Activated naive CD8-positive, alpha-beta T cell treated with anti-CD3 and anti-CD28 coated beads, Interleukin-2, amount 10 ng/mL, durations not matched to agents 7 days and 5 days (primary cell): ENCODE results near the gene KCNJ11. TPM values are rescaled to one million over a fixed set of nuclear protein-coding genes. Genes with fewer than 3 reads are reported as not detected.

Experiments
- ATAC-seq: fragments of 150-1000 bp; cut with Tn5 transposase; one replicate; pipeline ENCODE4 v1.10.0; 2021; ENCODE audit warnings: low read depth, moderate library complexity
- POLR2A ChIA-PET: fragments of 350-600 bp; sonication (Branson Sonifier 250); formaldehyde crosslinking; loops from one replicate; lab custom pipeline; 2021; ENCODE audit warnings: antibody characterized with exemption; lab: Charles Lee
- DNase-seq: peaks from one replicate; pipeline ENCODE4 v3.0.0; 2021
- H3K27ac Mint-ChIP-seq: one replicate; pipeline ENCODE4 v1.8.0; 2022; ENCODE audit warnings: mild to moderate bottlenecking, mixed read lengths
- H3K27me3 Mint-ChIP-seq: one replicate; pipeline ENCODE4 v1.8.0; 2022; ENCODE audit warnings: mild to moderate bottlenecking, moderate library complexity, mixed read lengths
- H3K36me3 Mint-ChIP-seq: one replicate; pipeline ENCODE4 v1.8.0; 2021; ENCODE audit warnings: mild to moderate bottlenecking, mixed read lengths
- H3K4me1 Mint-ChIP-seq: one replicate; pipeline ENCODE4 v1.8.0; 2021; ENCODE audit warnings: mixed read lengths
- H3K4me3 Mint-ChIP-seq: one replicate; pipeline ENCODE4 v1.8.0; 2022; ENCODE audit warnings: mild to moderate bottlenecking, moderate library complexity, mixed read lengths
- H3K9me3 Mint-ChIP-seq: one replicate; pipeline ENCODE4 v1.8.0; 2021; ENCODE audit warnings: mixed read lengths
- total RNA-seq, 2 experiments: library from RNA; stranded (reverse); gene quantifications; one replicate each; pipeline ENCODE4 v1.2.3, GENCODE V29; 2021

The KCNJ11 gene
- total RNA-seq, 2 experiments from 2014 or later: 1.8 to 2.7 TPM

DNA sequence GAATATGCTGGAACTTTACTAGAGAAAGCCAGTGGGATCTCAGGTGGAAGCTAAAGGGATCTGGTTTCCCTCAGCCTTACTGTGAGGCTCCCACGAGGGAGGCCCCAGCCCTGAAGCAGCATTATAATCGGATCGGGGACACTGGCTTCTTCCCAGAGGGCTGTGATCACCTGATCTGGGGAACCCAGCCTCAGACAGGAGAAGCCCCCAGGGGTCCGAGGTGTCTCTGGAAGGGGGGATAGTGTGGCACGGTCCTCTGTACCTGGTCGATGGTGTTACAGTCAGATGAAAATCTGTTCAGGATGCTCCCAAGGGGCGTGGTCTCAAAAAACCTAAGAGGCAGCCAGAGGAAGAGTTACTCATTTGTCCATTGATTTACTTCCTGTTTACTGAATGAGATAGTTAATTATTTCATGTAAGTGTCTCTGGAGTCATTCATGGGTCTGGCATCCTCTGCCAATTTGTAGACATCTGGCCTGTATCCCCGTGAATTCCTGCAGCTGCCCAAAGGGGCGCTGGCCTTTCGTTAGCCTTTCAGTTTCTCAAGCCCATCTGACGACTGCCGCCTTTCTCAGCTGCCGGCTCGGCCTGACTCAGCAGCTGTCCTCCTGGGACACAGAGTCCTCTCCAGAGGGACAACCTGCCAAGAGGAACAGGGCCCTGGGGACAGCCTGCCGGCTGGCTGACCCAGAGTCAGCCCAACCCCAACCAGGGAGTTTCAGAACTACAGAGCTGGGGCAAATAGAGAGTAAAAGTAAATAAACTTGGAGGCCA lies 17.0 kb upstream of the KCNJ11 start:
- H3K27me3 Mint-ChIP-seq: peaks cover 7% of the 10 kb centered on the region
- no peak overlapping the region for H3K4me3 Mint-ChIP-seq
- H3K27ac Mint-ChIP-seq: no peak overlapping the region
- ATAC-seq (no peak), DNase-seq (no peak)
- H3K4me1 Mint-ChIP-seq: peaks cover 10% of the 10 kb centered on the region
- POLR2A ChIA-PET: no interaction called here
- no peaks in the 10 kb centered on the region for H3K9me3 Mint-ChIP-seq
- H3K36me3 Mint-ChIP-seq: no peaks in the 10 kb centered on the region

DNA sequence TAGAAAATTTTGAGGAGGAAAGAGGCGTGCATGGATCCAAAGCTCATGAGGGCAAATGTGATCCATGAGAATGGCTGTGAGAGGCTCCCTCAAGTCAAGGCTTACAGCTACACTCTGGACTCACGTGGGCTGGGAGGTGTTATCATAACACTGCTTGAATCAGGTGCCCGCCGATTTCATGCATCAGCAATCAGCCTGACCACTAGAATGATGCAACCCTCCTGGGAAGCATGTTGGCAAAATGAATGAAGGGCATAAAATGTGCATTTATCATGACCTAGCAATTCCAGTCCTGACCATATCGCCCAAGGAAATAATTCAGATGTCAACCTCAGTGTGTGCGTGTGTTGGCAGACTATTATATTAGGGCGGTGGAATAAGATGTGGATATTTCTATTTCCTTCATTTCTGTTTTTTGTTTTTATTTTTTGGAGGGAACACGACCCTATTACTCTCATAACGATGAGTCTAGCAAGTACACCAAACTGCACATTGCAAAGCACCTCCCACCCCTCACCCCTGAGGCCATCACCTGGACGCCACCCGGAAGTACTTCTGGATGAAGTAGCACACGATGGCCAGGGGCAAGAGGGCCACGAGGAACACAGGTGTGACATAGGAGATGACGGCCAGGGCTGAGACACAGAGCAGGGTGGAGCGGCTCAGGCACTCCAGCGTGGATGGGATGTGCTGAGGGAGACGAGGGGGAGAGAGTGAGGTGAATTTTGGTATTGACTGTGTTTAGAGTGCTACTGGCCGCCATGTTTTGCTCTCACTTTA lies 15.7 kb upstream of the KCNJ11 start:
- Mint-ChIP-seq H3K4me1 (peaks cover 9% of the 10 kb centered on the region), H3K36me3 (no peaks in the 10 kb centered on the region), H3K27ac (no peak overlapping the region), H3K27me3 (peaks cover 12% of the 10 kb centered on the region), H3K4me3 (no peak overlapping the region), H3K9me3 (no peaks in the 10 kb centered on the region)
- ATAC-seq: no peak
- no peak for DNase-seq
- POLR2A ChIA-PET: interaction anchor here (1.0 kb wide), 1 partner anchor 20 kb away, joined by 4 read pairs; no protein-coding TSS in a partner anchor

DNA sequence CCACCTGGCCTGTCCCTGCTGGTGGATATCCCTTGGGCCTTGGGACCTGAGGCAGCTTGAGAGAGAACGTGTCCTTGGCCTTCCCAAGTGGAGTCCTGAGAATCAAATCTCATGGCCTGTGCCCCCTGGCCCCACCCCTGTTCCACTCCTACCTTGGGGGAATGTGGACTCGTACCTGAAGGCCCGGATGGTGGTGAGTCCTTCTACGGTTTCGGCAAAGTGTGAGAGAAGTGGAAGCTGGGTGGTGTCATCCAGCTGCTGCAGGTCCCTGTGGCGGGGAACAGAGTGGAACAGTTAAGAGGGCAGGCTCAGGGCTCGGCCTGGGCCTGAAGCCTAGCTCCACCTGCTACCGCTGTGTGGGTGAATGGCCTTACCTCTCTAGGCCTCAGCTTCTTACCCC lies 14.0 kb upstream of the KCNJ11 start:
- Mint-ChIP-seq H3K9me3 (no peaks in the 10 kb centered on the region), H3K4me1 (peaks cover 9% of the 10 kb centered on the region), H3K36me3 (no peaks in the 10 kb centered on the region), H3K4me3 (no peak overlapping the region), H3K27ac (no peak overlapping the region), H3K27me3 (peaks cover 17% of the 10 kb centered on the region)
- no peak for DNase-seq
- no peak for ATAC-seq
- POLR2A ChIA-PET: no interaction called here

DNA sequence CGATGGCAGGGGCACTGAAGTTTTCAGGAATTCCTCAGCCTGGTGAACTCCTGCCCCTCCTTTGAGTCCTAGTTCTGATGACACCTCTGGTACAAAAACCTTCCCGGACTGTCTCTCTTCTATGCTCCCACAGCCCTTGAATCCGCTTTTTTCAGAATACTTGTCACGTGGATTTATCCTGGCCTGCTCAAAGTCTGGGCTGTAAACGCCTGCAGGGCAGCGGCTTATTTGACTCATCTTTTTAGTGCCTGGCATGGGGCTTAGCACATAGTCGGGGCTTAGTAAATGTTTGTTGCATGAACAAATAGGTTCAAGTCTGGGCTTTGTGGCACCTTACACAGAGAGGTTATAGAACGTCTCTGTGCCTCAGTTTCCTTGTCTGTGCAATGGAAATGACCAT lies 13.4 kb upstream of the KCNJ11 start:
- ATAC-seq (no peak), DNase-seq (no peak)
- H3K4me1 Mint-ChIP-seq: peaks cover 9% of the 10 kb centered on the region
- no peak overlapping the region for H3K27ac Mint-ChIP-seq
- no peak overlapping the region for H3K4me3 Mint-ChIP-seq
- no peaks in the 10 kb centered on the region for H3K36me3 Mint-ChIP-seq
- H3K27me3 Mint-ChIP-seq: peaks cover 14% of the 10 kb centered on the region
- H3K9me3 Mint-ChIP-seq: no peaks in the 10 kb centered on the region
- POLR2A ChIA-PET: interaction anchor here (0.9 kb wide), 1 partner anchor 18 kb away, joined by 3 read pairs; no protein-coding TSS in a partner anchor

DNA sequence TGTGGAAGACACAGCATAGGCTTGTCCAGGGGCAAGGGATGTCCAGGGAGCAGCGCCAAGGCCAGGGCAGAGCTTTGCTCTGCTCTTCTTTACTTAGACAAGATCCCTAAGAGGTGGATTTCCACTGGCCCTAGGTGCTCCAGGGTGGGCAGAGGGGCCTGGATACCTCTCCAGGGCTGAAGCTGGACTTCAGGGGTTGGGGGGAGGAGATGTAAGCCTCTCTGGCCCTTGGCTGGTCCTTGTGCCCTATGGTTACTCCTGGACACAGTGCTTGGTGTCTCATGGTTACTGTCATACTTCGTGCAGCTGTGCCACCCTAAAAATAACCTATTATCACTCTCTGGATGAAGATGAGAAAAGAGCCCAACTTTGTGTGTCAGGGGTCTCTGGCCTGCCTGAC lies 12.9 kb upstream of the KCNJ11 start:
- Mint-ChIP-seq H3K4me3 (no peak overlapping the region), H3K4me1 (peaks cover 9% of the 10 kb centered on the region), H3K27me3 (peaks cover 14% of the 10 kb centered on the region), H3K27ac (no peak overlapping the region), H3K9me3 (no peaks in the 10 kb centered on the region), H3K36me3 (no peaks in the 10 kb centered on the region)
- DNase-seq (no peak), ATAC-seq (no peak)
- POLR2A ChIA-PET: interaction anchor here (0.9 kb wide), 1 partner anchor 17 kb away, joined by 3 read pairs; no protein-coding TSS in a partner anchor

DNA sequence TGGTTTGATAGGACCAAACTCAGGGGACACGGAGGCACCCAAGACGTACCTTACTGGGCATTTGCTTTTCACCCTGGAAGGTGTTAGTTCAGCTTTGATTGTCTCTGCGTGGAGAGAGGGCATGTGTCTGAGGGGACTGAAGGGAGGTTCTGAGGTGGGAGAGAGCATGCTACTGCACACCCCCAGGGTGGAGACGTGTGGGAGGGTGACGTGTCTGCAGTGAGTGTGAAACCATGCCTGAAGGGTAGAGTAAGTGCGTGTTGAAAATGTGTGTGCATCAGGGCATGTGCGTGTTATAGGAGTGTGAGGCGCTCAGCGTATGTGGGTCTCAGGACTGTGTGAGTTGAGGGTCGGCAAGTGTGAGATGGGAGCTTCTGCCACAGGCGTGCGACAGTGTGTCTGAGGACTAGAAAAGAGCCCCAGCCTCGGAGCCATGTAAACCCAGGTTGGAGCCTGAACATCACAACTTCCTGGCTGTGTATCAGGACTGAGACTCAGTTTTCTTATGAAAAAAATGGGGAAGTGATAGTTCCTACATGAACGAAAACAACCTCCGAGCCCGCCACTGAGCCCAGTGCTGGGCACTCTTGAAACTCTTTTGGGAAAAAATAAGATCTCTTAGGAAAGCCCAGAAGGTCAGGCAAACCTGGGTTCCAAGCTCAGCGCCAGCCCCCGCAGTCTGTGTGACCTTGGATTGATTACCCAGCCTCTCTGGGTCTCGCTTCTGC lies 11.8 kb upstream of the KCNJ11 start:
- Mint-ChIP-seq H3K27me3 (peaks cover 14% of the 10 kb centered on the region), H3K4me3 (no peak overlapping the region), H3K27ac (no peak overlapping the region), H3K4me1 (peaks cover 4% of the 10 kb centered on the region), H3K36me3 (no peaks in the 10 kb centered on the region), H3K9me3 (no peaks in the 10 kb centered on the region)
- ATAC-seq (no peak), DNase-seq (no peak)
- POLR2A ChIA-PET: no interaction called here

DNA sequence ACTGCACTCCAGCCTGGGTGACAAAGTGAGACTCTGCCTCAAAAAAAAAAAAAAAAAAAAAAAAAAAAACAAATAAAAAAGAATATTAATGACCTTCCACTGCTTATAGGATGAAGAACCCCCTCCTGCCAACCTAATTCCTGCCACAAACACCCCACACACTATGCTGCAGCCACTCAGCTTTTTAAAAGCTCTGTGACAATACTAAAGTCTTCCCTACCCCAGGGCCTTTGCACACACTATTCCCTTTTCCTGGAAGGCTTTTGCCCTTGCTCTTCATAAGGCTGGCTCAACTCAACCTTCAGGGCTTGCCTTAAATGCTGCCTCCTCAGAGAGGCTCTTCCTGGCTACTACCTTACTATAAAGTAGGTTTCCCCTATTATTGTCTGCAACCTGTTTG lies 10.8 kb upstream of the KCNJ11 start:
- no peaks in the 10 kb centered on the region for H3K36me3 Mint-ChIP-seq
- peaks cover 12% of the 10 kb centered on the region for H3K27me3 Mint-ChIP-seq
- POLR2A ChIA-PET: no interaction called here
- H3K27ac Mint-ChIP-seq: no peak overlapping the region
- H3K9me3 Mint-ChIP-seq: no peaks in the 10 kb centered on the region
- no peak overlapping the region for H3K4me3 Mint-ChIP-seq
- peaks cover 3% of the 10 kb centered on the region for H3K4me1 Mint-ChIP-seq
- ATAC-seq: no peak
- DNase-seq: no peak

DNA sequence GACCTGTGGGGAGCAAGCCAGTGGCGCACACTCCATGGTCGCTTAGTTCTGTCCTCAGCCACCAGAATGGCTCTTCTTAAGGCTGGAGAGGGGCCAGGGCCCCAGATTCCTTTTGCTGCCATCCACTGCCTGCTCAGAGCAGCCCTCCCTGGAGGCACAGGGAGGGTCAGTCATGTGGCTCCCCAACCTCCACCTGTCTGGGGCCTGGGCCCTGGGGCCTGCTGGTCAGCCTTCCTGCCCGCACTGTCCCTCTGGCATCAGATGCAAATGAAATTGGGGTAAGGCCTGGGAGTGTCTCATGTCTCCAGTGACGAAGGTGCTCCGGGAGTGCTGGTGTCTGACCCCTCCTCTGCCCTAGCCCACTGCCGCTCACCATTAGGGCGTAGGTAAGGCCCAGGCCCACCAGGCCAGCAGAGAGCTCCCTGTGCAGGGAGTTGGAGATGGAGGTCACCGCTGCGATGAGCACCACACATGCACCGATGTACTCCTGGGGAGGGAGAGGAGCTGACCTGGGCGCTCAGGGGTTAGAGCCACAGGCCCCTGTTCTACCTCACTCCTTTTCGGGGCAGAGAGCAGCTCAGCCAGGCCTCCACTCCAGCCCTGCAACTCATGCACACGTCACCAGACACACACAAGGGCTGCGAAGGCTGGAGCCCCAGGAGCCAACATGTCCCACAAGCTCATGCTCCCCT lies 9.0 kb upstream of the KCNJ11 start:
- Mint-ChIP-seq H3K36me3 (no peaks in the 10 kb centered on the region), H3K9me3 (no peaks in the 10 kb centered on the region), H3K27ac (no peak overlapping the region), H3K27me3 (peaks cover 12% of the 10 kb centered on the region), H3K4me3 (no peak overlapping the region), H3K4me1 (peaks cover 5% of the 10 kb centered on the region)
- POLR2A ChIA-PET: no interaction called here
- no peak for DNase-seq
- ATAC-seq: no peak

DNA sequence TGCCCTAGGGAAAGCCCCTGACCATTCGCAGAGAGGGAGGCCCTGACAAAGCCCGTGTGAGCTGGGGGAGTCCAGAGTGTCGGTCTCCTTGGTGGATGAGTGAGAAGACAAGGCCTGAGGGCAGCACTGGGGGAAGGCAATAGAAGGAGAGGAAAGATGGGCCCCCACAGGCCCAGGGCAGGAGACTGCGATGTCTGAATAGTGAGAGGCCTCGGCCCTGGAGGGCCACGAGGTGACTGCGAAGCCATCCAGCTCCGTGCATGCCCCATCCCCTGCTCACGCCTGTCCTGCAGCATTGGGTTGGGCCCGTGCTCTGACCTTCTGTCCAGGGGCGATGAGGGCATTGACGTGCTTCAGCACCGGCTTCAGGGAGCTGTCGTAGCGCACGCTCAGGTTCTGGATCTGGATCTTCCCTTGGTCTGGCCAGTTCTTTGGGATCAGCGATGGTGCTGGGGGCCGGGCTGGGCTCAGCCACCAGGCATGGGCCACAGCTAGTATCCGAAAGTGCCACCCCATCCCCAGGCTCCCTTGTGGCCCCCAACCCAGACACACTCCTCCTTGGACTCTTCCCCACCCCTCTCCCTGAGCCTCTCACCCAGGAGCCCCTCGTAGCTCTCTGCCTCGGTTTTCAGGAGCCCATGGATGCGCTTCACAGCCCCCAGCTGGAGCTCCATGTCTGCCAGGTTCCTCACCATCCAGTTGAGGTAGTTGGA lies 8.3 kb upstream of the KCNJ11 start:
- no peak overlapping the region for H3K4me3 Mint-ChIP-seq

DNA sequence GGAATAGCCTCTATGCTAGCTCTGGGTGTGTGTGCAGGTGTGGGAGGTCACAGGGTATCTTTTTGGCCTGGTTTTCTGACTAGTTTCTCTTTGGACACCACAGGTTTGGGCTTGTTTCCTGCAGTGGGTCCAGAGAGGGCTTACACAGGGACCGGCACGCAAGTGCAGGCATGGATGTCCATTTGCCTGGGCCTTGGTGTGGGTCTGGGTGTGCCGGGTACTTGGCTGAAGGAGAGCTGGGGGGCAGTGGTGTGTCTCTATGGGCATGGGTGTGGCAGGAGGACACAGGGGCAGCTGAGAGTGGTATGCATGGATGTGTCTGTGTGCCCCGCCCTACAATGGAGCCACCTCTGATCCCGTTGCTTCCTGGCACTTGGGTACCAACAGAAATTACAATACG lies 7.5 kb upstream of the KCNJ11 start:
- H3K27me3 Mint-ChIP-seq: peaks cover 17% of the 10 kb centered on the region
- peaks cover 3% of the 10 kb centered on the region for H3K4me1 Mint-ChIP-seq
- no peaks in the 10 kb centered on the region for H3K36me3 Mint-ChIP-seq
- POLR2A ChIA-PET: no interaction called here
- H3K9me3 Mint-ChIP-seq: no peaks in the 10 kb centered on the region
- ATAC-seq: no peak
- no peak overlapping the region for H3K4me3 Mint-ChIP-seq
- H3K27ac Mint-ChIP-seq: no peak overlapping the region
- DNase-seq: no peak

More for the DNA sequence above, 8.3 kb upstream of the KCNJ11 start:
- DNase-seq (no peak), ATAC-seq (no peak)
- H3K27me3 Mint-ChIP-seq: peaks cover 12% of the 10 kb centered on the region
- no peaks in the 10 kb centered on the region for H3K36me3 Mint-ChIP-seq
- H3K27ac Mint-ChIP-seq: no peak overlapping the region
- H3K9me3 Mint-ChIP-seq: no peaks in the 10 kb centered on the region
- POLR2A ChIA-PET: no interaction called here
- H3K4me1 Mint-ChIP-seq: peaks cover 5% of the 10 kb centered on the region

DNA sequence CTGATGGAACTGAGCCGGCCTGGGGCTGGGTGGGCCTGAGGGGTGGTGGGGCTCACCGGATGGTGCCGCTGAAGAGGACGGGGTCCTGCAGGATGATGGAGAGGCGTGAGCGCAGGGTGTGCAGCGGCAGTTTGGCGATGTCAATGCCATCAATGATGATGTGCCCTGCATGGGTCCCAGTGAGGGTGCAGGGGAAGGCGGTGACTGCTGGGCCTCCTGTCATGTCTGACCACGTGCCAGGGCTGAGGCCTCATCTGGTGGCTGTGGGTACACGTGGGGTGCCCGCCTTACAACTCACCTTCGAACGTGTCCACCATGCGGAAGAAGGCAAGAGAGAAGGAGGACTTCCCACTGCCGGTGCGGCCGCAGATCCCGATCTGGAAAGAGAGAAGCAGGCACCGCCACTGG lies 7.1 kb upstream of the KCNJ11 start:
- DNase-seq (no peak), ATAC-seq (no peak)
- Mint-ChIP-seq H3K9me3 (no peaks in the 10 kb centered on the region), H3K36me3 (no peaks in the 10 kb centered on the region), H3K27me3 (peaks cover 18% of the 10 kb centered on the region), H3K27ac (no peak overlapping the region), H3K4me3 (no peak overlapping the region), H3K4me1 (peaks cover 2% of the 10 kb centered on the region)
- POLR2A ChIA-PET: no interaction called here

DNA sequence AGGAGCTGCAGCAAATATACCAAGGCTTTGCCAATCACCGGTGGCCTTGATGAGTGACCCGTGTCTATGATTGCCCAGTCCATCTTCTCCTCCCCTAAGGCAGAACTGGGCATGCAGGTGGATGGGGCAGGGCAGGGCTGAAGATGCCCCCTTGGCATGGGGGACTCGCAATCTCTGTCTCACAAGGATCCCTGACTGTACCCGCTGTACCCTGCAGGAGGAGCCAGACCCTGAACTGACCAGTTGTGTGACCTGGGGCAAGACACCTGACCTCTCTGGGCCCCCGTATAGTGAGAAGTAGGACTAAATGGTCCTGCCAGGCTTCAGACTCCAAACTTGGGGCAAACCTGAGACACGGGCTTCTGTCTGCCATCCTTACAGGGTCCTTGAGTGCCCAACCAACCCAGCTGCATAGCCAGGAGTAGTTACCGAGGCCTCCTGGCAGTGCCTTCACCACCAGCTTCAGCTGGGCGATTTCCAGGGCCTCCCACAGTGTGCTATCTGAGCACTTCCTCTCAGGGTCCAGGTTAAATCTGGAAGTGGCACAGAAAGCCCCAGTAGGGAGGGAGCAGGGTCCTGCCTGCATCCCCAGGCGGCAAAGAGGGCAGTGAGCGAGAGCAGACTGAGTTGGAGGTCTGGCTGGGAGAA lies 6.4 kb upstream of the KCNJ11 start:
- Mint-ChIP-seq H3K27ac (no peak overlapping the region), H3K36me3 (no peaks in the 10 kb centered on the region), H3K27me3 (peaks cover 15% of the 10 kb centered on the region), H3K4me1 (peaks cover 8% of the 10 kb centered on the region), H3K4me3 (no peak overlapping the region), H3K9me3 (no peaks in the 10 kb centered on the region)
- no peak for ATAC-seq
- POLR2A ChIA-PET: no interaction called here
- no peak for DNase-seq
